GM18507 (cell line): Measurements from ENCODE around the gene COL20A1.

Experiments
- DNase-seq: peaks from one replicate; pipeline ENCODE4 v3.0.0; 2011; ENCODE audit warnings: low read depth; ENCODE audit not compliant: insufficient read length; ENCODE audit errors: extremely low spot score
- FAIRE-seq: peaks from 2 replicates; lab custom pipeline; 2011; peaks lifted over from hg19 to GRCh38; lab: Jason Lieb, UNC

COL20A1 gene

DNA sequence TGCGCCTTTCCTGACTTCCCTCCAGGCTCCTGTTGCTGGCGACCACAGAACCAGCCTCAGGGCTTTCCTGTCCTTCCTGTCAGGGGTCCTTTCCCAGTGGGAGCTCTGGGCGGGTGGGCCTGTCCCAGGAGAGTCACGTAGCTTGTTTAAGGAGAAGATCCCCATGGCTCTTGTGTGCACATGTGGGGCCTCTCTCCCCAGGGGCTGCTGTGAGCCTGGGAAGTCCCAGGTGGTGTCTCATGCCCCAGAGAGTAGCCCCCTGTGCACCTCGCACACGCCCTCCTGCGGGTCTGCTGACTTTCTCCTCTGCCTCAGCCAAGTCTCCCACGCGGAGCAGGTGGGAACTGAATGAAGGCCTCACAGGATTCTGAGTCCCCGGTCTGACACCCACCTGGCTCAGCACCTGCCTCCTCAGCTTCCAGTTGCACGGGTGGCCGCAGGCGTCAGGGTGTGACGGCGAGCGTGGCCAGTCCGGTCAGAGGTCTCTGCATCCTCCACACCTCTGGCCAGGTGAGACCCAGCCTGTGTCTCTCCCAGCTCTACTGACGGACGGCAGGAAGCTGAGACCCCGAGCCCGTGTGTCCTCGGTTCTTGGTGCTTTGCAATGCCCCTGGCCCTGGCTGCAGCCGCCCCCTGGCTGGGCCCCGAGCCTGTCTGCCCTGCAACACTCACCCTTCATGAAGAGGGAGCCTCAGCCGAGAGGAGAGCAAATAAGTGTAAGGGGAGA lies 33.1 kb upstream of the COL20A1 start:
- no peak for FAIRE-seq
- DNase-seq, result no peak

DNA sequence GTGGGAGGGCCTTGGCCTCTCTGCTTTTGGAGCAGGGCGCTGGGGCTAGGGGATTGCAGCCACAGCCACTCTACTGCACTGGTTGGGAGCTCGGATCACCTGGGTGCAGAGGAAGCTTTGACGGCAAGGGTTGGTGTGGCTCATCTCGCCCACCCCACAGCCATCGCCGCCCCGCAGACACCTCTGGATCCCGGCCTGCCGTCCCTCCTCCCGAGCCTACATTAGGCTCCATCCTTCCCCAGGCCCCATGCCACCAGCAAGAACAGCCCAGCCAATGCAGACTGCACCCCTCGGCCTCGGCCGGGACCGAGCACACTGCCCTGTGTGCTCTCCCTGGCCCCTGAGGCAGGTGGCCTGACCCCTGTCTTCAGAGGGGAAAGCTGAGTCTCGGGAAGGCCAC lies 32.5 kb upstream of the COL20A1 start:
- FAIRE-seq (no peak), DNase-seq (no peak)

DNA sequence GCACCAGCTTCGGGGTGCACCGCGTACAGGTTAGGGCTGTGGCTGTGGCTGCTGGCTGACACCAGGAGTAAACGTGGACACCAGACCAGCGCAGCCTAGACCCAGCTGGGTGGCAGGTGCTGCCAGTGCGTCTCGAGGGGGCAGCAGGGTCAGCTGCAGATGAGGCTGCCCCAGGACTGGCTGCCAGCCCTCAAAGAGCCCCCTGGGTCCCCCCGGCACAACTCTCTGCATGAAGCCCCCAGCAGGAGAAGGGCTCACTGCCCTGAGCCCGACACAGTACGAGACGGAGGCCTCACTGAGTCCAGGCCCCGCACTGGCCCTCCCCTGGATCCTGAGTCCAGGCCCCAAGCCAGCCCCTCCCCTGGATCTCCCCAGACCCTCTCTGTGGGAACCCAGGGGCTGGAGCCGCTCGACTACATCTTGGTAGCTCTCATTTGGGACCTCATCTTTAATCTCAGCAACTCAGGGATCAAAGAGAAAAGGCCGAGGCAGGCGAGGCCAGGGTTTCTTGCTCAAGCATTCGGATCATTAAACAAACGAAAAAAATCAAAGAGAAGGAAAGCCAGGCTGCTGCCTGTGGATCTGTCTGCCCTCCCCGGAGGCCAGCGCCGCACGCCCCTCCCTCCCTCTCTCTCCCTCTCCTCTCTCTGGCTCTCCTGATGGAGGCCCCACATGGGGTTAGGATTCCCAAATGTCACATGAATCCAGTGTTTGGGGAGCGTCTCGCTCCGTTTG lies 31.8 kb upstream of the COL20A1 start:
- DNase-seq (no peak), FAIRE-seq (no peak)

DNA sequence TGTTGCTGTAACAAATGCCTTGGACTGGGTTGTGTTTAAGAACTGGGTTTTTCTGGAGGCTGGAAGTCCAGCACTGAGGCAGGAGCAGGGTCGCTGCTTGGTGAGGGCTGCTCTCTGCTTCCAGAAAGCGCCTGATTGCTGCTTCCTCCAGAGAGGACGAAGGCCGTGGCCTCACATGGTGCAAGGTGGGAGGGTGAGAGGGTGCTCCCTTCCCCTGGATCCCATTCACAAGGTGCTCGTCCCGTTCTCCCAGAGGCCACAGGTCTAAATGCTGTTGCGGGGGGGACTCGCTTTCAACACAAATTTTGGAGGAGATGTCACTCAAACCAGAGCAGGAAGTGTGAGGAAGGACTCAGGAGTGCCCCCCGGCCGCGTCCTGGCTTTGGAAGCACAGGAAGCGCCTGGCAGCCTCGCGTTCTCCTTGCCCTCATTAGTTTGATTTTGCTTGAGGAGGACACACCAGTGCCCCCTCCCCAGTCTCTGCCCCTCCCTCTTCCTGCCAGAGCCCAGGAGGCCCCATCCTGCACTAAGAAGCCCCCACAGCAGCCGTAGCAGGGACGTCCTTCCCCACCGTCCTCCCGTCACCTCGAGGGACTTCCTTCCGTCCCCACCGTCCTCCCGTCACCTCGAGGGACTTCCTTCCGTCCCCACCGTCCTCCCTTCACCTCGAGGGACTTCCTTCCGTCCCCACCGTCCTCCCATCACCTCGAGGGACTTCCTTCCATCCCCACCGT lies 31.0 kb upstream of the COL20A1 start:
- no peak for FAIRE-seq
- DNase-seq, result no peak

DNA sequence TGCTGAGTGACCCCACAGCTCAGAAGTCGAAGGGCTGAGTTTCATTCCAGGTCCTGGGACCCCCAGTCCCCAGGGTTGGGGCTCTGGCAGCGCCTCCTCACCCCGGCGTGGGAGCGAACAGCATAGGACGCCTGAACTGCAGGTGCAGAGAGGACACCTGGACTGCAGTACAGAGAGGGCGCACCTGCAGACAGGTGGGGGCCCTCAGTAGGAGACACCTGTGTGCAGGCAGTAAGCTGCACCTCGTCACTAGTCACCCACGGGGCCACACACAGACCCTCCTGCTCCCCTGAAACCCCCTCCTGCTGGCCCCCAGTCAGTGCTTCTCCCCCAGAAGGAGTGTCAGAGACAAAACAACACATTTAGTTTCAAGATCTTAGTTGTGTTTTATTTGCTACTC lies 30.1 kb upstream of the COL20A1 start:
- FAIRE-seq, result no peak

DNA sequence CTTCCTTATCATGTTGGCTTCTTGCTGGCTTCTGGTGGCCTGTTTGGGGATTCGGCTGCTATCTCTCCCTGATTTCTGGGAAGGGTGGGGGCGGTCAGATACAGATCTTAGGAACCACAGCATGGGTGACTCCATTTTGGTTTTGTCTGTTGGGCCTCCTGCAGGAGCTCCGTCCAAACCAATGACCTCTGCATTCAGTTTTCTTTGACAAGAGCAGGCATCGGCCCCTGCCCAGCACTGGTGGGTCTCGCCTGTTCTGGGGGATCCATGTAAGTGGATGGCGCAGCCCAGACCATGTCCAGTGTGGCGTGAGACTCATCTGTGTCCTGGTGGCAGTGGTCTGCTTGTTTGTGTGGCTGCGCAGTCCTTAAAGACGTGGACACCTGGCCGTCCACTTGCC lies 29.0 kb upstream of the COL20A1 start:
- FAIRE-seq (no peak), DNase-seq (no peak)

More for the DNA sequence above, 30.1 kb upstream of the COL20A1 start:
- DNase-seq, result no peak

DNA sequence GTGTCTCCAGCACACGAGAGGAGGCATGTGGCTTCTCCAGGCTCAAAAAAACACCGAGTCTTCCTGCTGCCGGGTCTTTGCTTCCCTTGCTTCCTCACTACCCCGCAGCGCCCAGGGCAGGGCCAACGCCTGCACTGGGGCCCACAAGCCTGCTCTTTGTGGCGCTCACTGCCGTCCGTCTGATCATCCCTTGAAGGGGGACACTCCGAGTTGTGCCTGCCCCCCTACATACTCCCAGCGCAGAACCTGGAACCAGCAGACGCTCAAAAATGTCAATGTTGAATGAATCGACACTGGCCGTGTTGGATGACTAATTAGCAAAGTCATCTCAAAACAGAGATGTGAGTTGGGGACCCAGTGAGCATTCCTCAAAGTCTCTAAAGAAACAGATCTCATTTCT lies 28.5 kb upstream of the COL20A1 start:
- no peak for DNase-seq
- no peak for FAIRE-seq

DNA sequence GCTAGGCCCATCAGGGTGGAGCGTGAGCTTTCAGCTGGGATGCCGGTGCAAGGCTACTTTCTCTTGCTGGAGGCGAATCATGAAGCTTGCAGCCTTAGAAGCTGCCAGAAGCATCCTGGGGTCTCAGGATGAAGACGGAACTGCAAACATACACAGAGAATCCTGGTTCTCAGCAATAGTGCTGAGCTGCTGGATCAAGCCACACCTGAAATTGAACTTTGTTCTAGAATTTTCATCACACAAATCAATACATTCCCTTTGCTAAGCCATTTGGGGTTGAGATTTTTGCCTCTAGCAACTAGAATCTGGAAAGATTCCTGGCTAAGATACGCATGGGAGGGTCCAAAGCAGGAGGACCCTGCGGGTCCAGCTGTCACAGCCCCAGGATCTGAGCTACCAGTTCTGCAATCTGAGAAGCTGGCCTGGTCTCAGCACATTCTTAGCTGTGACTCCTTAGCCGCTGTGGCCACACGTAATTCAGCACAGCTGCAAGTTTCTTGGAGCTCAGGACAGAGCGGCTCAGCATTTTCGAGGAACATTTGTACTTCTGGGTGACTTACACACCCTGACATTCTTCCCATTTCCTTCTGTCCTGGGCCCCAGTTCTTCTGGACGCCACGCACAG lies 27.0 kb upstream of the COL20A1 start:
- no peak for DNase-seq

DNA sequence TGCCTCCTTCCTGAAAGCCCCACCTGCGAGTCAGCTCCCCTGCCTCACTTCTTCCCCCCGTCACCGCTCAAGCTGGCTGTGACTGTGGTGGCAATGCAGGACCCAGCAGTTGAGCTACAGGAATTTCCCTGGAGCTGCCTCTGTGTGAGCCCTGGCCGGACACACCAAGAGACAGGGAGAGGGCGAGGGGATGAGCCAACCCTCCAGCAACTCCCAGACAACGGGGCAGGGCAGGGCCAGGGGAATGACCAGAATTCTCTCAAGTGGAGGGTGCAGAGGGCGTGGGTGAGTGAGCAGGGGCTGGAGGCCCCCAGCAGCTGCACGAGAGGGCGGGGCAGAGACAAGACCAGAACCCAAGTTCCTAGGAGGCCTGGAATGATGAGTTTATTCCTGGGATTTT lies 25.3 kb upstream of the COL20A1 start:
- FAIRE-seq, result no peak
- DNase-seq, result no peak

More for the DNA sequence above, 27.0 kb upstream of the COL20A1 start:
- FAIRE-seq, result no peak

DNA sequence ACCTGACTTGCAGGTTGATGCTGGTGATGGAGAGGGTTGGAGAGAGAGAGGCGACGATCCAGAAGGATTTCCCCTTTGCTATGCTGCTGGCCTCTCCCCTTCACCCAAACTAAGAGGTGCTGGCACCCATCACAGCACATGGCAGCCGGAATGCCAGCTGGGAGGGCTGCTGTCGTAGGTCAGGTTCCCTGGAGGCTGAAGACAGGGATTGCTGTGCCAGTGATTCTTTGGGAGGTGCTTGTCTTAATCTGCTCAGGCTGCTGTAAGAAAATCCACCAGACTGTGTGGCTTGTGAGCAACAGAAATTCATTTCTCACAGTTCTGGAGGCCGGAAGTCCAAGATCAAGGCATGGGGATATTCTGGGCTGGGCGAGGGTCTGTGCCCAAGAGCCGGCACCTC lies 24.7 kb upstream of the COL20A1 start:
- DNase-seq, result no peak
- FAIRE-seq, result no peak

DNA sequence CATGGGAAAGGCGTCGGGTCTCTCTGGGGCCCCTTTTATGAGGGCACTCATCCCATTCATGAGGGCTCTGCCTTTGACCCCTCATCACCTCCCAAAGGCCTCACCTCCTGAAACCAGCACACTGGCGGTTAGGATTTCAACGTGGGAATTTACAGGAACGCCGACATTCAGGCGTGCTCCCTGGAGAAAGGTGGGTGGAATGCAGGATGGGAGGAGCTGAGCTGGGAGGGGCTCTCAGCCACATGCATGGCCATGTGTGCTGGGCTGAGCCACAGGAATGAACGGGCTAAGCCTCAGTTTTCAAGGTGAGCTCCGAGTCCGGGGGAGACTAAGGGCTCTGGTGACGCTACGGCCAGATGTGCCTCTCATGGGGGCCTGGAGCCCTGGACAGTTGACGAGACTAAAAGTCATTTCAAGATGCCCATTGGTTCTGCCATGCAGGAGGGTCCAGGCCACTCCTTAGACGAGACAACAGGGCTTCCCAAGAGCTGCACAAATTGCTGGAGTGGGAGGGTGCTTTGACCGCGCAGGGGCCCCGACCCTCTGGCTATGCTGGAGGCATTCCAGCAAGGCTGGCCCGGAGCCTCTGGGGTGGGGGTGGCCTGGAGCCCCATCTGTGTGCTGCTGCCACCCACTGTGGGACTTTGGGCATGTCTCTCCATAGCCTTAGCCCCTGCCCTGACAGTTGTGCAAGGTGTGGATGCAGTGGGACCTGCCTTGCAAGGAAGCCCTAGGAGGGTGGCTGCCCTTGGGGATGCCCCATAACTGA lies 24.1 kb upstream of the COL20A1 start:
- FAIRE-seq (no peak), DNase-seq (no peak)

DNA sequence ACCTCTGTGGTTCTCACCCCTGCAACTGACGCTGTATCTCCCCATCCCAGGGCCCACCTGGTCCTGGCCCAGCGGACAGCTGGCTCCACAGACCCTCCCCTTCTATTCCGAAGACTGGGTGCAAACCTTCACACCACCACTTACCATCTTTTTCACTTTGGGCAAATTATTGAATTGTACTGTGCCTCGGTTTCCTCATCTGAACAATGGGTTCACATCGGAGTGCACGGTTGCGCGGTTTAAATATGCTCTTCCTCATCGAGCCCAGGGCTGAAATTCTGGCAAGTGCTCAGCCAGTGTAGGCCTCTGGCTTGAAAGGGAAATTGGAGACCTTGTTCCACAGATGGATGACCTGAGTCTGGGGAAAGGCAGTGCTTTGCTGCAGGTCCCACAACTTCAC lies 23.3 kb upstream of the COL20A1 start:
- DNase-seq (no peak), FAIRE-seq (no peak)

DNA sequence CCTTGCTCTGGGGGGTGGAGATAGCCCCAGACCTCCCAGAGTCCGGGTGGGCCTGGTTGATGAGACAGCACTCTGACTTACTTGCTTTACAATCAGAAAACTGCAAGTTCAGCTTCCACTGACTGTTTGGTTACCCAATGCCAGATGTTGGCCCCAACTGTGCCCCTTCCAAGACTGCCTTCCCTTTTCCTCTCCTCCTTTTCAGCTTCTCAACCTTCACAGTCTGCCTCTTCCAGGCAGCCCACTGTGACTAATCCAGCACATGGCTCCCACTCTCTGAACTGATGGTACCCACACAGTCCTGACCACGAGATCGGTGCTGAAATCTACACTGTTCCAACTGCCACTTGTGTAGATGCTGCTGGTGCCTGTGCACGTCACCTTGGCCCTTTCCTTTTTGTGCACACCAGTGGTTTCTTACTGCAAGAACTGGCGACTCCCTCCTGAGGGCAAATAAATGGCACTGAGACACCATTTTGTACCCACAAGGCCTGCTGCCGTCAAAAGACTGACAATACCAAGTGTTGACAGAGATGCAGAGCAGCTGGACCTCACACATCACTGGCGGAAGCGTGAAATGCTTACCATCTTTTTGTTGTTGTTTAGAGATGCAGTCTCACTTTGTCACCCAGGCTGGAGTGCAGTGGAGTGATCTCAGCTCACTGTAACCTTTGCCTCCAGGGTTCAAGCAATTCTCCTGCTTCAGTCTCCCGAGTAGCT lies 22.2 kb upstream of the COL20A1 start:
- FAIRE-seq (no peak), DNase-seq (no peak)

DNA sequence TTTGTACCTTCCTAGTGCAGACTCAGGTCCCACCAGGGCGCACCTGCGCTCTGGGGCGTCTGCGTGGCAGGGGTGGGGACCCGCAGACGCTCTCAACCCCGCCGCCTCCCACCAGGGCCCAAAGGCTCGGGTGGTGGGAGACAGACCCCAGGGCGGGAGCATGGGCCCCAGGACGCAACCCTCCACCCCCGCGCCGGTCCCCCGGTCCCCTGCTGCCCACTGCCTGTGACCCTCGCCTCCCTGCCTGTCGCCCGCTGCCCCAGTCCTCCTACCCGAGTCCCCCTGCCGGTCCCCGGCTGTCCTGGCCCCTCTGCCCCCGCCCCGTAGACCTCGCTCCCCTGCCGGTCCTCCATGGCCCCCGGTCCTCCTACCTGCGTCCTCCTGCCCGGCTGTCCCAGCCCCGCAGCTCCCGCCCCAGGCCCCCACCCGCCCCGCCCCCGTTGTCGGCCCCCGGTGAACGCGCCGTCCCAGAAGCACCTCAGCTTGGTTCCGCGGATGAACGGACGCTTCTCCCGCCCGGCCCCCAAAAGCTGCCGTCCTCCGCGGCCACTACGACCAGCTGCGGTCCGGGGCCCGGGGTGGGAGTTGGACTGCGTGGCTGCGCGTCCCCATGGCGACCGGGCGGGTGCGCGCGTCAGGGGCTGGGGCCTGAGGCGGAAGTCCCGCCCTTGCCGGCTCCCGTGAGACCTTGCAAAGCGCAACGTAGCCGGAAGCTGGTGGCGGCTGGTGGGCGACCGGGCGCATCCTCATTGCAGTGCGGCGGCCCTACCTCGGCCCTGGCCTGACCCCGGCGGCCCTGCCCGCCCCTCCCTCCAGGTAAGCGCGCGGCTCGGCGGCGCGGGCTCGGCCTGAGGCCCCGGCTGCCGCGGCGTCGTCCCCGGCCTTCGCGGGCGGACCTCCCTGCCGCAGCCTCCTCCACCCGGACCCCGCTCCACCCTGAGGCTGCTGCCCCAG lies 20.6 kb upstream of the COL20A1 start, which contains the start of gene ARFGAP1:
ARFGAP1 (plus strand) TSS at position 709 of the 954 bp plus-strand sequence. CDS start 2,768 bp downstream, outside the sequence.
- DNase-seq, result peak; percentile 96
- FAIRE-seq, result peak; percentile 78

DNA sequence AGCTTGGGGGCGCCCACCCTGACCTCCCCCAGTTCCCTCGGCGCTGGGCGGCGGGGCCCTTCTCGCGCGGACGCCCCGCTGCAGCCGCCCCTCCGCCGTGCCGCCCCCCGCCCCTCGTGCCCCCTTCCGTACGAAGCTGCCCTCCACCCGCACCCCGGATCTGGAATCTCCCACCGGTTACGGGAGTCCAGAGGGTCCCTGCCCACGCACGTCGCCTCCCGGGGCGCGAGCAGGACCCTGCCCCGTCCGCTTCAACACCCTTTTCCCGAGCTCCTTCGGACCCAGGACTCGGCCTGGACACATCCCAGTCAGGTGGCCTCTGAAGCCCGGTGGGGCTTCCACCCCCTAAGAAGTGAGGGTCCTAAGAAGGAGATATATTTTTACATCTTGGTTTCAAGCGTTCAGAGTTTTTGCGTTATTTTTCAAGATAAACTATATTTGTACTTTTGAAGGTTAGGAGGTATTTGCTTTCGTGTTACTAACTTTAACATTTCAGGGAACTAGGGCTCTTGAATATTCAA lies 19.9 kb upstream of the COL20A1 start:
- no peak for FAIRE-seq

DNA sequence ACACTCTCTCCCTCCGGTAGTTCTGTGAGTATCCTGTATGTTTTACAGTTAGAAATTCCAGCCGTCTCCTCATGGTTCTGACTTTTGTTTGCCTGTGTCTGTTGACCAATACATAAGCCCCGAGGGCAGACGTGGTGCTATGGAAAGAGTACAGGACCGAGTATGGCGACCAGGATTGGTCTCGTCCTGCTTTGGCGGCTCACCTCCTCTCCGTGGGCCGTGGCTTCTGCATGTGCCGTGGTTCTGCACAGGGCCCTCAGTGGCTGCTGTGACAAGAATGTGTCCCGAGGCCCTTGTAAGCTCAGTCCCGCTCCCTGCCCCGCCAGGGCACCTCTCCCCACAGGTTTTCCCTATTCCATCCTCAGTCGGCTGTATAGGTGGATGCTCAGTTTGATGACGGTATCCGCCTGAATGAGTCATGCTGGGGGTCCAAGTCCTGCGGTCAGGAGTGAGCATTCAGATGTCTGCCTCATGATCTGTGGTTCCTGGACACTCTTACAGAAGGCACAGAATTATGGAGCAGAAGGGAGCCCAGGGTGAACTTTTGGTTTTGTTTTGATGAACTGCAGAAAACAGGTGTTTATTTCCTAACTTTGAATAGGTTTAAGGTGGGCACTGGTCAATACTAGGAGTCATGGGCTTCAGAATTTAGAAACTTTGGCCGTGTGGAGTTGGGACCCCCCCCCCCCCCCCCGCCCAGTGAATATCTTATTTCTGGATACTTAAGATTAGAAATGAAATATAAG lies 19.2 kb upstream of the COL20A1 start:
- FAIRE-seq (no peak), DNase-seq (no peak)

More for the DNA sequence above, 19.9 kb upstream of the COL20A1 start:
- DNase-seq, result no peak
